Measurements from ENCODE around the gene LNX1. TPM values are rescaled to one million over a fixed set of nuclear protein-coding genes. Genes with fewer than 3 reads are reported as not detected.
A peak's percentile ranks its signal among the peaks of the same experiment; 100 is the strongest.

Gene LNX1
- total and polyA plus RNA-seq, 9 of the 15 experiments (the other 6 are each of a cell fraction or from before 2014, with no cell fraction given), result 0.40 to 3.6 (median 2.2) TPM

DNA sequence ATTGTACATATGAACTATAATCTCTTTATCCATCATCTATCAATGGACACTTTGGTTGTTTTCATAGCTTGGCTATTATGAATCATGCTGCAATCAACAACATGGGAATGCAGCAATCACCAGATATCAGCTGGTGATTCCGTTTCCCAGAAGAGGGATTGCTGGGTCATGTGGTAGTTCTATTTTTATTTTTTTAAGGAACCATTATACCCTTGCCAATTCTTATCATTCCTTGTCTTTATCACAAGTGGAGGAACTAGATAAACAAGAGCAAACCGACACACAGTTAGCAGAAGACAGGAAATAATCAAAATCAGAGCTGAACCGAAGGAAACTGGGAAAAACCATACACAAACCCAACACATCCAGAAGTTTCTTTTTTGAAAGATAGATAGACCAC is 14.5 kb upstream of the LNX1 start:
- in situ Hi-C loops (cut with MboI) (no loop called here), intact Hi-C loops (cut with micrococcal nuclease) (no loop called here)
- no peak overlapping the region for H3K4me3 ChIP-seq
- H4K20me1 ChIP-seq (replicated peaks; ENCODE audit: control insufficient read depth, insufficient read depth, low read length), result no peaks in the 10 kb centered on the region
- 0% methylated on average over 3 of the region's 3 CpGs for WGBS (ENCODE audit: insufficient coverage, low coverage, missing lambda C conversion rate)
- H3K9me1 ChIP-seq (ENCODE audit: control insufficient read depth, insufficient read depth, low read length), result no peaks in the 10 kb centered on the region
- no peak overlapping the region for H3K4me2 ChIP-seq (ENCODE audit: insufficient read depth, low read length)
- CTCF ChIA-PET (ENCODE audit: low intra/inter-chr PET ratio), result no interaction called here
- POLR2A ChIA-PET, result no interaction called here
- no peaks in the 10 kb centered on the region for H3K27me3 ChIP-seq (ENCODE audit: control insufficient read depth in 2 of 2, insufficient read depth in 2 of 2, low read length in 2 of 2)
- no peak for TF ChIP-seq HNRNPUL1 (IDR thresholded peaks at IDR 0.05; ENCODE audit: low read length)
- TF ChIP-seq FOSL1 (tag; conservative IDR thresholded peaks at IDR 0.05), result 0 out of 2 replicates have a peak, but pooled peaks have one; percentile 26
- no peaks in the 10 kb centered on the region for H3K79me2 ChIP-seq (ENCODE audit: control insufficient read depth, insufficient read depth, low read length)
- DNase-seq (ENCODE audit: extremely low read depth in 1 of 4, low spot score in 3 of 4) (no peak), ATAC-seq (no peak), FAIRE-seq (no peak)
- H3K9me3 ChIP-seq (replicated peaks; ENCODE audit: control insufficient read depth, insufficient read depth, low read depth, low read length), result no peaks in the 10 kb centered on the region
- no peaks in the 10 kb centered on the region for H3K36me3 ChIP-seq (ENCODE audit: control insufficient read depth, insufficient read depth, low read length)
- H2AFZ ChIP-seq (ENCODE audit: low read depth, low read length), result no peak overlapping the region
- H3K4me1 ChIP-seq (replicated peaks in 1 of 2; ENCODE audit: control insufficient read depth in 2 of 2, insufficient read depth in 2 of 2, low read length in 2 of 2), result peaks cover 0 to 4% of the 10 kb centered on the region in 2 experiments; a peak in 1 of 5 replicates
- no TSS peak for BruUV-seq (replicated peaks)
- H3K27ac ChIP-seq (ENCODE audit: extremely low read depth, low read depth, low read length), result no peak overlapping the region
- no peak overlapping the region for H3K9ac ChIP-seq (ENCODE audit: insufficient read depth in 1 of 2, low read depth in 2 of 2, low read length in 2 of 2)

DNA sequence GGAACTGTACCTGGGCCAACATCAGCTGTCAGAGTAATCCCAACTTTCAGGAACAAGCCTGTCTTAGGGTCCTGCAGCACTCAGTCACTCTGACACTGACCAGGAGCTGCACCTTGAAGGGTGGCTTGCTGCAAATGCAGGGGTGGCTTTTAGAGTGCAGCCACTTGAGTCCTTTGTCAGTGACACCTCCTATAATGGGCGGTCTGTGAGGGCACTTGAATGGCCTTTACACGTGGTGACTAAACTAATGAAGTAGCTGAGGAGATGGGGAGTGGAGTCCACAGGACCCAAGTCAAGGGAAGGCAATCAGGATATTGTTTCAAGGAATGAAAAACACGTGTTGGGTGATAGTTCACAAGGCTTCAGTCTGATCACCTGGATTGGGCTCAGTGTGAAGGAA is 11.1 kb upstream of the LNX1 start:
- BruUV-seq (replicated peaks), result no TSS peak
- Histone ChIP-seq H3K9me1 (ENCODE audit: control insufficient read depth, insufficient read depth, low read length) (no peaks in the 10 kb centered on the region), H3K79me2 (ENCODE audit: control insufficient read depth, insufficient read depth, low read length) (no peaks in the 10 kb centered on the region), H3K36me3 (ENCODE audit: control insufficient read depth, insufficient read depth, low read length) (no peaks in the 10 kb centered on the region), H3K9ac (ENCODE audit: insufficient read depth in 1 of 2, low read depth in 2 of 2, low read length in 2 of 2) (no peak overlapping the region), H3K27ac (ENCODE audit: extremely low read depth, low read depth, low read length) (no peak overlapping the region), H2AFZ (ENCODE audit: low read depth, low read length) (no peak overlapping the region), H4K20me1 (replicated peaks; ENCODE audit: control insufficient read depth, insufficient read depth, low read length) (no peaks in the 10 kb centered on the region), H3K4me3 (no peak overlapping the region), H3K9me3 (replicated peaks; ENCODE audit: control insufficient read depth, insufficient read depth, low read depth, low read length) (no peaks in the 10 kb centered on the region), H3K4me1 (replicated peaks in 1 of 2; ENCODE audit: control insufficient read depth in 2 of 2, insufficient read depth in 2 of 2, low read length in 2 of 2) (peaks cover 0 to 4% of the 10 kb centered on the region in 2 experiments; a peak in 1 of 5 replicates), H3K4me2 (ENCODE audit: insufficient read depth, low read length) (no peak overlapping the region), H3K27me3 (ENCODE audit: control insufficient read depth in 2 of 2, insufficient read depth in 2 of 2, low read length in 2 of 2) (no peaks in the 10 kb centered on the region)
- WGBS (ENCODE audit: insufficient coverage, low coverage, missing lambda C conversion rate), result 3% methylated on average over 3 of the region's 3 CpGs
- ChIA-PET POLR2A (no interaction called here), CTCF (ENCODE audit: low intra/inter-chr PET ratio) (no interaction called here)
- no peak for DNase-seq (ENCODE audit: extremely low read depth in 1 of 4, low spot score in 3 of 4)
- intact Hi-C loops (cut with micrococcal nuclease) (no loop called here), in situ Hi-C loops (cut with MboI) (no loop called here)
- FAIRE-seq, result no peak
- ATAC-seq, result no peak
- TF ChIP-seq, protein P1, sequence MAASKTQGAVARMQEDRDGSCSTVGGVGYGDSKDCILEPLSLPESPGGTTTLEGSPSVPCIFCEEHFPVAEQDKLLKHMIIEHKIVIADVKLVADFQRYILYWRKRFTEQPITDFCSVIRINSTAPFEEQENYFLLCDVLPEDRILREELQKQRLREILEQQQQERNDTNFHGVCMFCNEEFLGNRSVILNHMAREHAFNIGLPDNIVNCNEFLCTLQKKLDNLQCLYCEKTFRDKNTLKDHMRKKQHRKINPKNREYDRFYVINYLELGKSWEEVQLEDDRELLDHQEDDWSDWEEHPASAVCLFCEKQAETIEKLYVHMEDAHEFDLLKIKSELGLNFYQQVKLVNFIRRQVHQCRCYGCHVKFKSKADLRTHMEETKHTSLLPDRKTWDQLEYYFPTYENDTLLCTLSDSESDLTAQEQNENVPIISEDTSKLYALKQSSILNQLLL (CRISPR knock-in tag; IDR thresholded peaks at IDR 0.05; ENCODE audit: borderline replicate concordance), result no peak
- TF ChIP-seq KDM5B (IDR thresholded peaks at IDR 0.05; ENCODE audit: insufficient replicate concordance, low read depth, low read length) (no peak), SMAD1 (IDR thresholded peaks at IDR 0.05; ENCODE audit: low read depth, low read length, partially characterized antibody) (no peak), ETV5 (CRISPR knock-in tag; IDR thresholded peaks at IDR 0.05; ENCODE audit: low read depth) (no peak), RFX1 (IDR thresholded peaks at IDR 0.05) (no peak), SIN3A (IDR thresholded peaks at IDR 0.05; ENCODE audit: borderline replicate concordance in 2 of 2, control insufficient read depth in 1 of 2, low read depth in 2 of 2, low read length in 2 of 2) (no peak), CBX5 (IDR thresholded peaks at IDR 0.05; ENCODE audit: borderline replicate concordance, low read depth) (no peak), DIDO1 (tag; IDR thresholded peaks at IDR 0.05; ENCODE audit: low read depth) (no peak), ZSCAN29 (IDR thresholded peaks at IDR 0.05) (no peak), SNRNP70 (optimal IDR thresholded peaks at IDR 0.05; ENCODE audit: low read depth, low read length) (no peak), ZNF324 (CRISPR knock-in tag; IDR thresholded peaks at IDR 0.05) (no peak), SOX6 (IDR thresholded peaks at IDR 0.05) (no peak), SMARCA4 (IDR thresholded peaks at IDR 0.05) (no peak), EGR1 (conservative IDR thresholded peaks at IDR 0.05) (no peak)
- TF ChIP-seq, protein P2, sequence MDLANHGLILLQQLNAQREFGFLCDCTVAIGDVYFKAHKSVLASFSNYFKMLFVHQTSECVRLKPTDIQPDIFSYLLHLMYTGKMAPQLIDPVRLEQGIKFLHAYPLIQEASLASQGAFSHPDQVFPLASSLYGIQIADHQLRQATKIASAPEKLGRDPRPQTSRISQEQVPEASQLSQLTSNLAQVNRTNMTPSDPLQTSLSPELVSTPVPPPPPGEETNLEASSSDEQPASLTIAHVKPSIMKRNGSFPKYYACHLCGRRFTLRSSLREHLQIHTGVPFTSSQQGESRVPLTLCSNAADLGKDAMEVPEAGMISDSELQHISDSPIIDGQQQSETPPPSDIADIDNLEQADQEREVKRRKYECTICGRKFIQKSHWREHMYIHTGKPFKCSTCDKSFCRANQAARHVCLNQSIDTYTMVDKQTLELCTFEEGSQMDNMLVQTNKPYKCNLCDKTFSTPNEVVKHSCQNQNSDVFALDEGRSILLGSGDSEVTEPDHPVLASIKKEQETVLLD (IDR thresholded peaks at IDR 0.05), result no peak
